K562 (cell line): Measurements from ENCODE around the gene SURF4. TPM values are rescaled to one million over a fixed set of nuclear protein-coding genes. Genes with fewer than 3 reads are reported as not detected.
A peak's percentile ranks its signal among the peaks of the same experiment; 100 is the strongest.

Experiments used
- ARHGAP35 ChIP-seq: fragments of 450-650 bp; IDR thresholded peaks from 2 replicates; pipeline ENCODE4 v1.6.1; 2018; ENCODE audit not compliant: partially characterized antibody
- E4F1 ChIP-seq: fragments of 250-450 bp; sonication (Bioruptor Pico); IDR thresholded peaks from 2 replicates; pipeline ENCODE4 v1.5.0; 2021; ENCODE audit warnings: mild to moderate bottlenecking, borderline replicate concordance
- MEIS2 ChIP-seq: fragments of 450-650 bp; IDR thresholded peaks from 2 replicates; pipeline ENCODE4 v1.6.1; 2014; ENCODE audit warnings: mild to moderate bottlenecking; ENCODE audit not compliant: partially characterized antibody
- NELFE ChIP-seq: IDR thresholded peaks from 2 replicates; pipeline ENCODE4 v1.6.1; 2011; ENCODE audit warnings: mild to moderate bottlenecking; ENCODE audit not compliant: insufficient read depth, insufficient read length
- NONO ChIP-seq, 2 experiments: fragments of 200-400 bp in 1 of 2; fragments of 450-650 bp in 1 of 2; formaldehyde crosslinking in 1 of 2; IDR thresholded peaks; 2 replicates each; pipeline ENCODE4 v1.6.1; 2017; ENCODE audit warnings: low read depth in 2 of 2, mild to moderate bottlenecking in 2 of 2, moderate library complexity in 2 of 2, low read length in 1 of 2
- RNF2 ChIP-seq: sonication (generic); IDR thresholded peaks from 2 replicates; pipeline ENCODE4 v1.6.1; 2016
- TCF15 ChIP-seq: fragments of 250-450 bp; sonication (Bioruptor Pico); IDR thresholded peaks from 2 replicates; pipeline ENCODE4 v1.8.0; 2022; ENCODE audit warnings: moderate library complexity, mild to moderate bottlenecking, inconsistent platforms
- ZNF239 ChIP-seq: fragments of 250-450 bp; sonication (Bioruptor Pico); IDR thresholded peaks from 2 replicates; pipeline ENCODE4 v1.4.0; 2020; ENCODE audit warnings: mild to moderate bottlenecking
- polyA plus RNA-seq, 8 experiments: library from polyadenylated mRNA; depleted of rRNA in 4 of 8; stranded (reverse) in 5 of 8; unstranded in 3 of 8; fragments of >200 nt; fragmentation: Nextera tagmentation in 2 of 8; fragmentation: Illumina TruSeq in 1 of 8; extraction: Ambion mirVana in 2 of 8; extraction: Trizol in 1 of 8; gene quantifications; 2 replicates each; pipeline versions ENCODE4 v1.2.1 to v1.2.3, GENCODE V29; 2011 to 2014; ENCODE audit warnings: inconsistent platforms in 1 of 8, missing spikeins in 1 of 8
- total RNA-seq, 7 experiments: library from RNA; depleted of rRNA in 6 of 7; stranded (reverse); fragments of >200 nt in 6 of 7; fragmentation: Illumina TruSeq in 2 of 7; extraction: Trizol in 2 of 7; gene quantifications; 2 replicates each; pipeline versions ENCODE4 v1.2.1 to v1.2.3, GENCODE V29; 2011 to 2021; ENCODE audit warnings: low replicate concordance in 1 of 7

Gene SURF4
- total and polyA plus RNA-seq, 9 of the 15 experiments (the other 6 are each of a cell fraction or from before 2014, with no cell fraction given) = 8.4 to 176 (median 130) TPM

- TF ChIP-seq ZNF239 = no peak
- no peak for TF ChIP-seq ARHGAP35
- TF ChIP-seq MEIS2 = peak; percentile 79
- no peak for TF ChIP-seq NELFE
- no peak for TF ChIP-seq RNF2
- no peak for TF ChIP-seq TCF15
- TF ChIP-seq E4F1 (CRISPR knock-in tag) = no peak
- no peak for TF ChIP-seq NONO (IDR thresholded peaks at IDR 0.05; ENCODE audit: low read depth in 2 of 2, low read length in 1 of 2)
- TF ChIP-seq, all 486 proteins: peak for 4
These were observed 43.1 kb upstream of the SURF4 start (continued) for GRCh38 chr9:133419005-133419404.
